Measurements from ENCODE around the gene EPS8L2. TPM values are rescaled to one million over a fixed set of nuclear protein-coding genes. Genes with fewer than 3 reads are reported as not detected.

EPS8L2 gene
- total and polyA plus RNA-seq, 10 of the 15 experiments (the other 5 are each of a cell fraction or from before 2014, with no cell fraction given): 0.76 to 20.0 (median 9.7) TPM

GRCh38 chr11:728901-729491 lies 23.0 kb downstream of the EPS8L2 start (continued):
- TF ChIP-seq ZBTB33 (IDR thresholded peaks at IDR 0.05) (no peak), MTA2 (IDR thresholded peaks at IDR 0.05; ENCODE audit: low read depth) (no peak), CTCF (IDR thresholded peaks at IDR 0.05 in 2 of 3, conservative IDR thresholded peaks at IDR 0.05 in 1 of 3; ENCODE audit: control insufficient read depth in 2 of 3, extremely low read depth in 1 of 3, insufficient read depth in 1 of 3, low read depth in 3 of 3, low read length in 3 of 3) (no peak), KDM1A (IDR thresholded peaks at IDR 0.05; ENCODE audit: borderline replicate concordance) (no peak), NR2C2 (IDR thresholded peaks at IDR 0.05; ENCODE audit: borderline replicate concordance, control insufficient read depth, insufficient read length, low read depth) (no peak), NFYA (IDR thresholded peaks at IDR 0.05; ENCODE audit: borderline replicate concordance, low read depth, low read length) (no peak), NR2F1 (conservative IDR thresholded peaks at IDR 0.05) (no peak), SPI1 (IDR thresholded peaks at IDR 0.05; ENCODE audit: borderline replicate concordance, insufficient read depth, low read depth, low read length) (no peak), NFYB (IDR thresholded peaks at IDR 0.05; ENCODE audit: insufficient read depth, low read depth, low read length) (no peak), DPF2 (IDR thresholded peaks at IDR 0.05) (no peak)

Data from GM12878 (cell line).